HPDE6-E6E7 (cell line): Measurements from ENCODE around the gene SNAP23.

Source experiments
- DNase-seq: peaks from one replicate; pipeline ENCODE4 v3.0.0; 2011; ENCODE audit warnings: missing footprints; ENCODE audit errors: extremely low spot score

Gene SNAP23

GRCh38 chr15:42575188-42576039 lies 80.0 kb downstream of the SNAP23 start, which contains the start of gene STARD9:
Gene STARD9, plus strand, starts transcription at chr15:42575606. Its CDS starts 110 bp downstream, at chr15:42575716.
- peak; percentile 93 for DNase-seq

- no peak for DNase-seq
Measured at GRCh38 chr15:42576040-42576594, 80.7 kb downstream of the SNAP23 start.

GRCh38 chr15:42576776-42577175 lies 81.3 kb downstream of the SNAP23 start:
- DNase-seq = no peak

GRCh38 chr15:42577514-42578031 lies 82.1 kb downstream of the SNAP23 start:
- DNase-seq = no peak

GRCh38 chr15:42578984-42579537 lies 83.6 kb downstream of the SNAP23 start:
- DNase-seq = no peak

- DNase-seq = peak; percentile 64
Measured at GRCh38 chr15:42581272-42581730, 85.9 kb downstream of the SNAP23 start.
